ENCODE data around the gene LNX1. TPM values are rescaled to one million over a fixed set of nuclear protein-coding genes. Genes with fewer than 3 reads are reported as not detected.

Gene LNX1
- total RNA-seq, 1 donor from 2014 or later = 0.10 TPM

GRCh38 chr4:53507671-53508286 lies 83.5 kb downstream of the LNX1 start:
- Mint-ChIP-seq H3K36me3 (ENCODE audit: unreplicated experiment) (no peaks in the 10 kb centered on the region), H3K9me3 (ENCODE audit: unreplicated experiment) (no peaks in the 10 kb centered on the region), H3K4me1 (ENCODE audit: low read depth, unreplicated experiment) (peaks cover 6% of the 10 kb centered on the region), H3K4me3 (ENCODE audit: unreplicated experiment) (no peak overlapping the region), H3K27me3 (ENCODE audit: unreplicated experiment) (no peaks in the 10 kb centered on the region), H3K27ac (ENCODE audit: unreplicated experiment) (peak overlapping the region; percentile 85)
- no peak for TF ChIP-seq CTCF (IDR thresholded peaks at IDR 0.05; ENCODE audit: partially characterized antibody, unreplicated experiment)
- DNase-seq = peak; percentile 61

GRCh38 chr4:53507058-53507457 lies 84.2 kb downstream of the LNX1 start:
- H3K27ac Mint-ChIP-seq (ENCODE audit: unreplicated experiment) = no peak overlapping the region

GRCh38 chr4:53505947-53506346 lies 85.3 kb downstream of the LNX1 start:
- H3K4me1 Mint-ChIP-seq (ENCODE audit: low read depth, unreplicated experiment) = peaks cover 6% of the 10 kb centered on the region
- H3K36me3 Mint-ChIP-seq (ENCODE audit: unreplicated experiment) = no peaks in the 10 kb centered on the region
- no peaks in the 10 kb centered on the region for H3K9me3 Mint-ChIP-seq (ENCODE audit: unreplicated experiment)
- no peak overlapping the region for H3K4me3 Mint-ChIP-seq (ENCODE audit: unreplicated experiment)
- no peak for TF ChIP-seq CTCF (IDR thresholded peaks at IDR 0.05; ENCODE audit: partially characterized antibody, unreplicated experiment)
- no peak overlapping the region for H3K27ac Mint-ChIP-seq (ENCODE audit: unreplicated experiment)
- no peak for DNase-seq
- H3K27me3 Mint-ChIP-seq (ENCODE audit: unreplicated experiment) = no peaks in the 10 kb centered on the region

More at GRCh38 chr4:53507058-53507457, 84.2 kb downstream of the LNX1 start:
- no peak overlapping the region for H3K4me3 Mint-ChIP-seq (ENCODE audit: unreplicated experiment)
- H3K9me3 Mint-ChIP-seq (ENCODE audit: unreplicated experiment) = no peaks in the 10 kb centered on the region
- no peak for TF ChIP-seq CTCF (IDR thresholded peaks at IDR 0.05; ENCODE audit: partially characterized antibody, unreplicated experiment)
- H3K27me3 Mint-ChIP-seq (ENCODE audit: unreplicated experiment) = no peaks in the 10 kb centered on the region
- peaks cover 6% of the 10 kb centered on the region for H3K4me1 Mint-ChIP-seq (ENCODE audit: low read depth, unreplicated experiment)
- no peak for DNase-seq
- no peaks in the 10 kb centered on the region for H3K36me3 Mint-ChIP-seq (ENCODE audit: unreplicated experiment)

- no peak overlapping the region for H3K4me3 Mint-ChIP-seq (ENCODE audit: unreplicated experiment)
- no peaks in the 10 kb centered on the region for H3K4me1 Mint-ChIP-seq (ENCODE audit: low read depth, unreplicated experiment)
- H3K9me3 Mint-ChIP-seq (ENCODE audit: unreplicated experiment) = no peaks in the 10 kb centered on the region
- H3K27ac Mint-ChIP-seq (ENCODE audit: unreplicated experiment) = no peak overlapping the region
- TF ChIP-seq CTCF (IDR thresholded peaks at IDR 0.05; ENCODE audit: partially characterized antibody, unreplicated experiment) = no peak
- DNase-seq = no peak
- H3K36me3 Mint-ChIP-seq (ENCODE audit: unreplicated experiment) = no peaks in the 10 kb centered on the region
- H3K27me3 Mint-ChIP-seq (ENCODE audit: unreplicated experiment) = no peaks in the 10 kb centered on the region
Observed at GRCh38 chr4:53502094-53502493, 89.2 kb downstream of the LNX1 start.

- H3K27ac Mint-ChIP-seq (ENCODE audit: unreplicated experiment) = no peak overlapping the region
- no peak overlapping the region for H3K4me3 Mint-ChIP-seq (ENCODE audit: unreplicated experiment)
- no peak for DNase-seq
- no peaks in the 10 kb centered on the region for H3K9me3 Mint-ChIP-seq (ENCODE audit: unreplicated experiment)
- peaks cover 3% of the 10 kb centered on the region for H3K27me3 Mint-ChIP-seq (ENCODE audit: unreplicated experiment)
- peaks cover 2% of the 10 kb centered on the region for H3K36me3 Mint-ChIP-seq (ENCODE audit: unreplicated experiment)
- no peaks in the 10 kb centered on the region for H3K4me1 Mint-ChIP-seq (ENCODE audit: low read depth, unreplicated experiment)
- no peak for TF ChIP-seq CTCF (IDR thresholded peaks at IDR 0.05; ENCODE audit: partially characterized antibody, unreplicated experiment)
Observed at GRCh38 chr4:53501561-53501960, 89.7 kb downstream of the LNX1 start.
